Embryonic facial prominence (tissue), 1 donor: ENCODE measurements around the gene BANP.
"Not testable (repeated sequence)": the region's sequence is repeated elsewhere in the genome, so short reads cannot be mapped to it uniquely, and the experiment has no call there.

Experiments
- DNase-seq: peaks from one replicate; pipeline ENCODE4 v3.0.0-alpha.2; 2016; ENCODE audit errors: extremely low spot score

Gene BANP

DNA sequence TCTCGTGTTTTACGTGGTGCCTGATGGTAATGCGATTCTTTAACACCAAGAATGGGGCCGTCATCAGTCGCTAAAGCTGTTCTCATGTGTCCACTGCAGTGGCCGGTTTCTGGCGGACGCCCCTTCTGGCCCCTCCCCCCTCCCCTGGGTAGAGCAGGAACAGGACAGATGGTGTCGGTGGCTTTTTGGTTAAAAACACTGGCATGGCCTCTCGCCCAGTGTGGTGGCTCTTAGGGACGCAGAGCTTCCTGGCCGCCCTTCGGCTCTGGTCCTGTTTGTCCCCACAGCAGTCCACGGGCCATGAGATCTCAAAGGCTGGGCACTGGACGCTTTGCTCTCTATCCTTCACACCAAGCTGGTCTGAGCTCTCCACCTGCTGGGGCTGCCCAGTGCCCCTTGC lies 151.8 kb downstream of the BANP start:
- no peak for DNase-seq

DNA sequence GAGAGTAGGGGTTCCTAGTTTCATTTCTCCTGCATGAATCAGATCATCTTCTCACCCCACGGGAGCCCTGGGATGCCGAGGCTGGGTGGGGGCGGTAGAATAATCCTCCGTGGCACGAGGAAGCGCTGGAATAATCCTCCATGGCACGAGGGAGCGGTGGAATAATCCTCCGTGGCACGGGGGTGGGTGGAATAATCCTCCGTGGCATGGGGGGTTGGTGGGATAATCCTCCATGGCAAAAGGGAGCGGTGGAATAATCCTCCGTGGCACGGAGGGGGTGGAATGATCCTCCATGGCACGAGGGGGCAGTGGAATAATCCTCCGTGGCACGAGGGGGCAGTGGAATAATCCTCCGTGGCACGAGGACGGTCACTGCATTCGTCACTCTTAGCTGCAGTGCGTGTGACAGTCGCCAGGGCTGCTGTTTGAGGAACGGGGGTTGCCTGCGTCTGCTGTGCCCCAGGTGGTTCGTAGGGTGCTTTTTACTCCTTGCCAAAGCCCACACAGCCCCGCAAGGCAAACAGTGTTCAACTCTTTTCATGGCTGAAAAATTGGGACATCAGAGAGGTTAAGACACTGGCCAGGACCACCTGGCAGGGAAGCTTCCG lies 152.5 kb downstream of the BANP start:
- DNase-seq, result no peak

DNA sequence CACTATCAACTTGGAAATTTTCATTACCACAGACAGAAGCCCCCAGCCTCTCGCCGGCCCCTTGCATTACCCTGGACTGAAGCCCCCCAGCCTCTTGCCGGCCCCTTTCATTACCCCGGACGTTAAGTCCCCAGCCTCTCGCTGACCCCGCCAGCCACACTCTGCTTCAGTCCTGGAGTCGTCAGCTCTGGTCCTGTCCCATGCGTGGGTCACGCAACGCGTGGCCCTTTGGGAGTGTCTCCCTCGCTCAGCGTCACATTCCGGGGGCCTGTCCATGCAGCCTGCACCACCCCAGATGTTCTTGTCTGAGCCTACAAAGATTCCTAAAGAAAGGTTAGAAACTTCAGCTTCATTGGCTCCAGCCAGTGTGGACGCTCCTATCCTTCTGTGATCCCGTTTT lies 153.1 kb downstream of the BANP start:
- not testable (repeated sequence) for DNase-seq

DNA sequence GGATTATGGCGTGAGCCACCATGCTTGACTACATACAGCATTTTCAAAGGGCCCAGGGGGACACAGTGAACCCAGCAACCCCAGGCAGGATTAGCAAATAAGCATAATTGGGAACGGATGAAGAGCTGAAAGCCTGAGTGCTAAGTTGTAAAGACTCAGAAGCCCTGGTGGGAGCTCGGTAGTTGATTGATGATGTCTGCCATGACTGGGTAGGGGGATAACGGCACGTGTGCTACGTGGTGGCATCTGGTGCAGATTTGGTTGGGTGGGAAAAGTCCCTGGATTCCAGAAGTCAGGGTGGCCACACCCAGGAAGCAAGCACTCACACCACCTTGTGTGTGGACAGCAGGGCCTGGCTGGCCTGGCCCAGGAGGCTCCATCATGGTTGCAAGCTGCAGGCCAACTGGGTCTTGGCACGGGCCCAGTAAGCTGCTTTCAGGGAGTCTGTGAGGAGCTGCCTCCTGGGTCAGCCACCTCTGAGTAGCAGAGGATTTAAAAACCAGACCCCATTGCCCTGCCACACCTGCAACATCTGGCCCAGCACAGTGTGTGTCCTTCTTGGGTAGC lies 154.4 kb downstream of the BANP start:
- not testable (repeated sequence) for DNase-seq

DNA sequence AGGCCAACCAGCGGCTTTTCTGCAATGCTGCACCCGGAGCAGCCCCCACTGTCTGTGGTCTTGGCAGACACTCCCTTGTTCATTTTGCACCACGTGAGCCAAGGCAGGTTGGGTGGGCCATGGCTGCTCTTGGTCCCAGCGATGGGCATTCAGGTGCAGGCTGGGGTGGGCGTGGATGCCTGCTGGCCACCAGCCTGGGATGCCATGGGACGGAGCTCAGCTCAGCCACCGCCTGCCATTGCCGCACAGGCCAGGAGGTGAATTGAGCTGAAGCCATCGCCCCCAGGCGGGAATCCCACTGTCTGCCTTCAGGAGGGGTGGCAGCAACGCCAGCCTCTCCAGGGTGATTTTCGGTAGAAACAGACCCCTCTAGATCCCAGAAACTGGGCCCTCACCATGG lies 155.3 kb downstream of the BANP start:
- not testable (repeated sequence) for DNase-seq

DNA sequence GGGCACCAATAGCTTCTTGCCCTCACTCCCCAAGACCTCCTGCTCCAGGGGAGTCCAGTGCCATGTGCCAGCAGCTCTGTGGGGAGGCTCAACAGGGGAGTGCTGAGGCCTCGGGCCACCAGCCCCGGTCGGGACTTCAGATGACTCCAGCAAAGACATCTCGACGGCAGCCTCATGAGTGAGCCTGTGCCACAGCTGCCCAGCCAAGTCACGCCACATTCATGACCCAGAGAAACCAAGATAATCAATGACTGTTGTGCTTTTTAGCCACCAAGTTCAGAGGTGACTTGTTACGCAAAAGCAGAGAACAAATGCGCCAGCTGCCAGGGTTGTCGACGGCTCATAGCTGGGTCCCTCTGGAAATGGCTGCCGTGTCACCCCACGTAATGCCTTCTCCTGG lies 157.5 kb downstream of the BANP start:
- no peak for DNase-seq

DNA sequence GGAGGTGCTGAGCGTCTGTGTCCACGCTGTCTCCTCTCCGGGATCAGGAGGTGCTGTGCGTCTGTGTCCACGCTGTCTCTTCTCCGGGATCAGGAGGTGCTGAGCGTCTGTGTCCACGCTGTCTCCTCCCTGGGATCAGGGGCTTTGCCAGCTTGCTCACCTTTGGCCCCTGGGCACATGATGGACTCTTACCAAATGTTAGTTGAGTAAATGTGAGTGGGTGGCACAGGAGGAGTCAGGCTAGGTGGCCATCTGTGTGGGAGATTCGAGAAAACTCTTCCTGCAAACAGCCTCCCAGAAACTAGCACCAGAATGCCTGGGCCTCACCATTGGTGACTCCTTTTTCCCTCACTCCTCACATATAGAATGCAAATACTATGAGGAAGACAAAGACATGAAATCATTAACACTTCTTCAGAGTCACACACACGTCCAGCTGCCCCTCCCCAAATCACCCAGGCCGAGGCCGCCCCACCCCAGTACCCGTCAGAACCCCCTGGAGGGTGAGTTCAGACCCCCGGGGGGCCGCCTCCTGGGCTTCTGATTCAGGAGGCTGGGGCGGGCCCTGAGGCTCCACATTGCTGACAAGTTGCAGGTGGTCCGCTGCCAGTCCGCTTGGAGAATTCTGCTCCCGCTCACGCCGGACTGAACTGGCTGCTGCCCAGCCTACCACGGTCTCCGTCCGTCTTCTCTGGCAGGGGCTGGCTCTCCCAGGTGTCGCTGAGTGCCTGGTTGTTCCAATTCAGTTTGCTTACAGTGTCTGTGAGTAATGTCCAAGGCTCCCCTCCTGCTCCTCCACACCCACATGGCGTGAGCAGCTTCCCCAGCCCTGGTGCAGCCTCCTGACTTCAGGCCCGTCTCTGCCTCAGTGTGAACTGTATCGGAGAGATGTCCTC lies 158.7 kb downstream of the BANP start:
- not testable (repeated sequence) for DNase-seq

DNA sequence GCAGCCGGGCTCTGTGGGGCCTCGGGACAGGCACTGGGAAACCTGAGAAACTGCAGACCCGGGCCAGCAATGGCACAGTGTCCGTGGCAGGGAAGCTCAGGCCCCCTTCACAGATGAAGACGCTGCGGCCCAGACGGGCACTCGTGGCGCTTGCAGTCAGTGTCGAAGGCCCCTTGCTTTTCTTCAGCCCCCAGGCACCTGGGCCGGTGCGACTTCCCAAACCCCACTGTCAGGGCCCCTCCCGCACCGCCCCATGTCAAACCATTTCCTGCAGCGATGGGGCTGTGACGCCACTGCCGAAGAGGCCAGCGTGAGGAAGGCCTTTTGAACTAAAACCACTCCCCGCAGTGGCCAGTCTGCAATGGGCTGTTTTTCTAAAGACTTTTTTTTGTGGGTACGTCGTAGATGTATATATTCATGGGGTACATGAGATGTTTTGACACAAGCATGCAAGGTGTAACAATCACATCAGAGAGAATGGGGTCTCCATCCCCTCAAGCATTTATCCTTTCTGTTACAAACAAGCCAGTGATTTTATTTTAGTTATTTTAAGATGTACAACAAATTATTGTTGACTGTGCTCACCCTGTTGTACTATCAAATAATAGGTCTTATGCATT lies 159.8 kb downstream of the BANP start:
- not testable (repeated sequence) for DNase-seq

DNA sequence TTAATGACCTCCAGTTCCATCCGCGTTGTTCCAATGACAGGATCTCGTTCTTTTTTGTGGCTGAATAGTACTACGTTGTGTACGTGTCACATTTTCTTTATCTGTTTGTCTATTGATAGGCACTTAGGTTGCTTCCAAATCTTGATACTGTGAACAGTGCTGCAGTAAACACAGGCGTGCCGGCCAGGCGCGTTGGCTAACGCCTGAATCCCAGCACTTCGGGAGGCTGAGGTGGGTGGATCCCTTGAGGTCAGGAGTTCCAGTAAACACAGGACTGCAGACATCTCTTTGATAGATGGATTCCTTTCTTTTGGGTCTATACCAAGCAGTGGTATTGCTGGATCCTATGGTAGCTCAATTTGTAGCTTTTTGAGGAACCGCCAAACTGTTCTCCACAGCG lies 160.7 kb downstream of the BANP start:
- not testable (repeated sequence) for DNase-seq

DNA sequence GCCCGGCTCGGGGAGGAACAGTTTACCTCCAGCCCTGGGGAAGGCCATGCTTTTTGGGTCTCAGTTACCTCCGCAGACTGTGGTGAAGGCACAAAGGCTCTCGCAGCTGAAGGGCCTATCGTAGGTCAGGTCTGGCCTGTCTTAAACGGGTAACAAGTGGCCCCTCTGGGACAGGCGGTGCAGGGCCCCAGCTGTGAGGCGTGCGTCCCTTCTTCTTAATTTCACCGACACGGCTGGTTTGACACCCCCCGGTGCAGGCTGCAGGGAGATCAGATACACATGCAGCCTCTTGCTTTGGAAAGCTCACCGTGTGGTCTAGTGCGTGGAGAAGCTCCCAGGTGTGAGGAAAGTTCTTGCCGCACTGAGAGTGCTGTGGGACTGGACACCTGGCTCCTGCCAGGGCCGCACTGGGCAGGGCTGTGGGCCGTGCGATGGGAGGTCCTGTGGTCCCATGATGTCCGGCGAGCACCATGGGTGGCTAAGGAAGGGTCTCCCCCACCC lies 162.4 kb downstream of the BANP start:
- DNase-seq, result no peak

DNA sequence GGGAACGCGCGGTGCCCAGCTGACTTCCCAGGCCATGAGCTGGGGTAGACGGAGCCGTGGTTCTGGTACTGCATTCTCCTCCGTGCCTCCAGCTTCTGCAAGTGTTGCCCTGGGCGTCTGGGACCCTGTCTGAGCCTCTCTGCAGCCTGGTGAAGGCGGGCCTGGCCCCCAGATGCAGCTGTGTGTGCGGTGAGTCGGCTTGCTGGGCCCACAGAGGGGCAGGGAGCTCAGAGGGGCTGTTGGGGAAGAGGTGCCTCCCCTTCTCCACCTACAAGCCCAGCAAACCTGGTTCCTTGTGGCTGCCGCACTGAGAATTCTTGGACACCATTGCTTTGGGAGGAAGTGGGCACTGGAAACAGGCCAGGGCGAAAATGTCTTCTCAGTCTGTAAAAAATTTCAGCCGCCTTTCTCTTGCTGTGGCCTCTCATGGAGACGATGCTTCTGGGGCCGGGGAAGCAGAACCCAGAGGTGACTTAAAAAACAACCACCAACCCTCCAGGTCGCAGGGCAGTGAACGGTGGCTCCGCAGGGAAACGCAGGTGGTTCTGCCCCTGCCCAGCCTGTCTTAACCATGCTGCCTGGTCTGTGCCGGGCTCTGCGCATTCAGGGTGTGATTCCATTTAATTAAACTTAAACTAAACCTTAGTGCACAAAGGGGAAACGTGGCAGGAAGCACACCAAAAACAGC lies 163.5 kb downstream of the BANP start:
- DNase-seq, result not testable (repeated sequence)

DNA sequence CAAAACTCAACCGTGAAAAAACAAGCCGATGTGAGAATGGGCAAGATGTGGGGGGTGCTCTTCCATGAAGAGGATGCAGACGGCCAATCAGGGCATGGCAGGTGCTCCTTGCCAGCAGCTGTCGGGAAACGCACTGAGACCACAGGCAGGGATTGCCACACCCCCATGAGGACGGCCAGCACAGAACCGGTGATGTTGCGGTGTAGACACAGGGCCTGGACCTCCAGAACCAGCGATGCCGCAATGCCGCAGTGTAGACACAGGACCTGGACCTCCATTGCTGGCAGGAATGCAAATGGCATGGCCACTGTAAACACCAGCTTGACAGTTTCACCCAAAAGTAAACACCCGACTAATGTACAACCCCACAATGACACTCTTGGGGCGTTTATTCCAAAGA lies 164.9 kb downstream of the BANP start:
- no peak for DNase-seq

DNA sequence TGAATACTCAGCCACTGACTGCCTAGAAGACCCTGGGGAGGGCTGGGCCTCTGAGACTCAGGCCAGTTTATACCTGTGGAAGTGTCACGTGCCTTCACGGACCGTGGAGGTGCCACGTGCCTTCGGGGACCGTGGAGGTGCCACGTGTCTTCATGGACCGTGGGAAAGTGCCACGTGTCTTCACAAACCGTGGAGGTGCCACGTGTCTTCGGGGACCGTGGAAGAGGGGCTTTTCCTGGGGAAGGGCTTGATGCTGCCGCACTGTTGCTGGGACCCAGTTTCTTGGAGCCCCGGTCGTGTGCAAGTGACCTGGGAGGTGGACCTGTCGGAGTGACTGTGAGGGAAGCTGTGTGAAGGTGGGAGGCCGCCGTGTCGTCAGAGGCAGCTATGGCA lies 166.2 kb downstream of the BANP start:
- no peak for DNase-seq

DNA sequence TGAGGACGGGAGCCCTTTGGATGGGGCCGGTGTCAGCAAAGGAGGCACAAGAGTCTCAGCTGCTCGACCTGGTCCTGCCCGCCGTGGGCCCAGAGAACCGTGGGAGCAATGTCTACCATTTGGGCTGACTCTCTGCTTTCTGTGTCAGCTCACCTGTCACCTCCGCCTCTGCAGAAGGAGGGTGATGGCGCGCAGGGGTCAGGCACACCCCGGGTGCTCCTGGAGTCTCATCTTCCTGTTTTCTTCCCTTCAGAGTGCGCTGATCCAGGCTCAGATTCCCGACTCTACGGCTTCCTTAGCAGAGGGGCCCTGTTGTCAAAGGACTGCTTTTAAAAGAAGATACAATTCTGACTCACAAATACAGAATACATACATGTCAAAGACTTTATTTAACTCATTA lies 167.1 kb downstream of the BANP start:
- no peak for DNase-seq

DNA sequence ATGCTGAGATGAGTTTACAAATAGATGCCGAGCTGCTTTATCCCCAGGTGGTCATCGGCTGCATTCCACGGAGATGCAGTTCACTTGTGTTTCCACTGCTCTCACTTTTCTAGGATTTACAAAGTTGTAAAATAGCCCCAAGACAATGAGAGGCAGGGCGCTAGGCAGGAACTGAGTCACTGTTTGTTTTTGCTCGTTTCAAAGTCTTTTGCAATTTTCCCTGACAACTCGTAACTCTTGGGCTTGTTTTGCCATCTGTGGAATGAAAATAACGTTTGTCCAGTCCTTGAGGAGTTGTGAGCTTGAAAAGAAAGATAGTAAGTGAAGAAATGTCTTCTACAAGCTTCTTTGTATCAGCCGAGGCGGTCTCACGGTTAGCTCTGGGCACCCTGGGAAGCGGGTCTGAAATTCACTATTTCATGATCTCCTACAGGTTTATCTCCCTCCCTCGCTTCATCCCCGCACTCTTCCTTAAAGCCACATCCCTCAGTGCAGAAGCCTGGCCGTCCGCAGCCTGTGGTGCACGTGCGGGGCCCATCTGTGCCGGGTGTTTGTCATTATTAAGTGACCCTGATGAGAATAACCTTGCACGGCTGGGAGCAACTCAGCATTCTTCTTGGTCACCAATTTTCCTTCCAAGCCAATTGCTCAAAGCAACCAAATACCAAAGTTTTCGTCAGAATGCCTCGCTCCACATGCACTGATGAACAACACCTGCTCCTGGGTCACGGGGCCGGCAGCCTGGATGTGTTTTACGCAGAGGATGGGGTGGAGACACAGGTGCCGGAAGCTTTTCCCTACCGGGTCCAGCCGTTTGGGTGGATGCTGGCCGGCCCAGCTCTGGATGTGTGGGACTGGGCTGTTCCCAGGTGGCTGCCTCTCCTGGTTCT lies 167.9 kb downstream of the BANP start:
- DNase-seq, result not testable (repeated sequence)

DNA sequence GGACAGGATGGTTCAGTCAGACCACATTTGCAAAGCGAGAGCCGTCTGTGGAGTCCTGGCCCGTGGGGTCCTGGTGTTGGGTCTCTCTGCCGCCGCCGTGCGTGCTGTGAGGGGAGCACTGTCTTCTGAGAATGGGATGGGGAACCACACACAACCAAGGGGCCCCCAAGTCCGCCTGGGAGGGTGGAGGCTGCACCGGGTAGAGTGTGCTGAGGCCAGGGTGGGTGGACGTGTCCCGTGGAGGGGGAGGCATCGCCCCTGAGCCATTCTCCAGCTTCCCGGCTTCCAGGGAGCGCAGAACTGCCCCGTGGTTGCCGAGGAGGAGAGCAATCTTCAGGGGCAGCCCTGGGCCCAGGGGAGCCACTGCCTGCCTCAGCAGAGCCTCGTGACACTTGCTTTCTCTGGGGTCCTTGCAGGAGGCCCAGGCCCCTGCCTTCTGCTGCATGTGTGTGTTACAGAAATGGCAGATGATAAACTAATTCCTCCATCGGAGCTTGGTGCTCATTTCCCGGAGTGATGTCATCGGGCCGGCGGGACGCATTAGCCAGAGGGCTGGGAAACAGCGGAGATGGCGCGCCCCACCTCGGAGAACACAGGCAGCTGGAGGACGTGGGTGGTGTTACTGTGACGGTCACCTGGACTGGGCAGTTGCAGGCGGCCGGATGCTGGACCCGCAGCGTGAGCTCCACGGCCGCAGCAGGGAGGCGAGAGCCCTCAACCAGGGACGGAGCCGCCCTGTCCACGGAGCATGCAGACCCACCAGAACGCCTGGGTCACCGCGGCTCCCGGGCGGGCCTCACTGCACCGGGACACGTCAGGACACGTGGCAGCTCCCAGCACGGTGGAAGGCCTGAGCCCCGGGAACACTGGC lies 168.9 kb downstream of the BANP start:
- not testable (repeated sequence) for DNase-seq

DNA sequence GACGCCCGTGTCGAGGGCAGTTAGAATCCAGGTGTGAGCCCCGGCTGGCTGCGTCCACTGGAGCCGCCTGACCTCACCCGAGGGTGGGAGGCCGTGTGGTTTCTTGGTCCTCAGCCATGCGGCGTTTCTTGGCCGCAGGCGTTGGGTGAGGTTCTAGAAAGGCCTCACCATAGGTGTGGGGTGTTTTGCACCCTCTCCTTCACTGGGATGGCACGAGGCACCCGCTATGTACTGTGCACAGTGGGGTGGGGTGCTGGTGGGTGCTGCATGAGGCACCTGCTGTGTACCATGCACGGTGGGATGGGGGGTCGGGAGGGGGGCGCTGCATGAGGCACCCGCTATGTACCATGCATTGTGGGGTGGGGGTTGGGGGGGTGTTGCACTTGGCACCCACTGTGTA lies 169.6 kb downstream of the BANP start:
- DNase-seq, result no peak

DNA sequence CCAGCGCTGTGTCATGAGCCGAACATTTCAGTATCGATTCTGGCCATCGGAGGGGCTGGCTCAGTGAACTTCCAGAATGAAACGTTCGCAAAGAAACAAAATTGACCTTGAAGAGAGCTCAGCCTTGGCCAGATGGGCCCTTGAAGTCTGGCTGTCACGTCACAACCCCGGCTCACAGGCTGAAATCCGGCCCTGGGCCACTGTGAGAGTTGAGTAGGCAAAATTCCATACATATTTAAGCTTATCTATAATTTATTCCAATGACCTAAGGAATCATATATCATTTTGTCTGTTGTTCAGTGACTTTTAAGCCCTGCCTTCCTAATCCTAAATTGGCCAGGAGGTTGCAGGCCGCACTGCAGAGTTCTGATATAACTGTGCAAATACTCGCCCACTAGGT lies 170.2 kb downstream of the BANP start:
- not testable (repeated sequence) for DNase-seq

DNA sequence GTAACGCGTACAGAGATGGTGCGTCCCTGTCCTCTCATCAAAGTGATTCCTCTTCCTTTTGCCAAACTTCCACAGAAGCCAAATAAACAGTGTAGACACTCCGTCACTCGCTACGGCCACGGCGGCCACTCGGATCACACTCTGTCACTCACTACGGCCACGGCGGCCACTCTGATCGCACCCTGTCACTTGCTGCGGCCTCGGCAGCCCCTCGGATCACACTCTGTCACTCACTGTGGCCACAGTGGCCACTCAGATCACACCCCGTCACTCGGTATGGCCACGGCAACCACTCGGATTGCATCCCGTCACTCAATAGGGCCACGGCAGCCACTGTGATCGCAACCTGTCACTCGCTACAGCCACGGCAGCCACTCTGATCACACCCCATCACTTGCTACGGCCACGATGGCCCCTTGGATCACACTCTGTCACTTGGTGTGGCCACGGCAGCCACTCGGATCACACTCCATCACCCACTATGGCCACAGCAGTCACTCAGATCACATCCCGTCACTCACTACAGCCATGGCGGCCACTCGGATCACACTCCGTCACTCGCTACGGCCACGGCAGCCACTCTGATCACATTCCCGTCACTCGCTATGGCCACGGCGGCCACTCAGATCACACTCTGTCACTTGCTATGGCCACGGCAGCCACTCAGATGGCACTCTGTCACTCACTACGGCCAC lies 170.8 kb downstream of the BANP start:
- DNase-seq, result no peak
